ENCODE measurements around the gene REXO4. TPM values are rescaled to one million over a fixed set of nuclear protein-coding genes. Genes with fewer than 3 reads are reported as not detected.
A peak's percentile ranks its signal among the peaks of the same experiment; 100 is the strongest.

REXO4 gene
- total and polyA plus RNA-seq, 9 of the 15 experiments (the other 6 are each of a cell fraction or from before 2014, with no cell fraction given): 3.4 to 72.9 (median 31.1) TPM

DNA sequence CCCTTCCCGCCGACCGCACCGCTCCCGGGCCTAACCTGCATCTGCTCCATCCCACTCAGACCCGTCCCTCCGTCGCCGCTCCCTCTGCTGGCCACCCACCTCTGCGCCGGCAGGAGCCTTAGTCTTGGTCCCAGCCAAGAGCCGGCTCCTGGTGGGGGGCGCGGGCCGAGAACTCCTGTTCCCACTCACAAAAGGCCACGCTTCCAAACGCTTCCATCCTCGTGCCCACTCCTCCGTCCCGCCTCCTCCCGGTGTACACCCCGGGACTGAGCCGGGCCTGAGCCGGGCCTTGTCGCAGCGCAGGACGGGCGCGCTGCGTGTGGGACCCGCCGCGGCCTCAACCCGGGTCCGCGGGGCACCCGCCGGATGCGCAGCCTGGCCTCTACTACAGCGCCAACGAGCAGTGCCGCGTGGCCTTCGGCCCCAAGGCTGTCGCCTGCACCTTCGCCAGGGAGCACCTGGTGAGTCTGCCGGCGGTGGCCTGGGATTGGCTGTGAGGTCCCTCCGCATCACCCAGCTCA lies 11.9 kb upstream of the REXO4 start:
- no peaks in the 10 kb centered on the region for H3K79me2 ChIP-seq (ENCODE audit: control insufficient read depth, insufficient read depth, low read length)
- ATAC-seq (peak; percentile 82), DNase-seq (ENCODE audit: extremely low read depth in 1 of 4, low spot score in 3 of 4) (peak; percentile 67 to 79 (median 72)), FAIRE-seq (no peak)
- peaks cover 4 to 29% of the 10 kb centered on the region in 2 experiments; a peak in 2 of 5 replicates for H3K4me1 ChIP-seq (replicated peaks in 1 of 2; ENCODE audit: control insufficient read depth in 2 of 2, insufficient read depth in 2 of 2, low read length in 2 of 2)
- no peaks in the 10 kb centered on the region for H3K36me3 ChIP-seq (ENCODE audit: control insufficient read depth, insufficient read depth, low read length)
- no peaks in the 10 kb centered on the region for H3K9me3 ChIP-seq (replicated peaks; ENCODE audit: control insufficient read depth, insufficient read depth, low read depth, low read length)
- intact Hi-C loops (cut with micrococcal nuclease) (no loop called here), in situ Hi-C loops (cut with MboI) (no loop called here)
- H2AFZ ChIP-seq (ENCODE audit: low read depth, low read length): no peak overlapping the region
- no peaks in the 10 kb centered on the region for H4K20me1 ChIP-seq (replicated peaks; ENCODE audit: control insufficient read depth, insufficient read depth, low read length)
- no peak overlapping the region for H3K27ac ChIP-seq (ENCODE audit: extremely low read depth, low read depth, low read length)
- H3K9me1 ChIP-seq (ENCODE audit: control insufficient read depth, insufficient read depth, low read length): no peaks in the 10 kb centered on the region
- peaks cover 26 to 46% of the 10 kb centered on the region in 2 experiments for H3K27me3 ChIP-seq (ENCODE audit: control insufficient read depth in 2 of 2, insufficient read depth in 2 of 2, low read length in 2 of 2)
- WGBS (ENCODE audit: insufficient coverage, low coverage, missing lambda C conversion rate): 53% methylated on average over 35 of the region's 49 CpGs
- H3K9ac ChIP-seq (ENCODE audit: insufficient read depth in 1 of 2, low read depth in 2 of 2, low read length in 2 of 2): no peak overlapping the region; a peak in 1 of 4 replicates
- no TSS peak for BruUV-seq (replicated peaks)
- H3K4me2 ChIP-seq (ENCODE audit: insufficient read depth, low read length): no peak overlapping the region
- ChIA-PET POLR2A (interaction anchor here (0.6 kb wide), 1 partner anchor 11 kb away, joined by 4 read pairs; no protein-coding TSS in a partner anchor), CTCF (ENCODE audit: low intra/inter-chr PET ratio) (interaction anchor here (0.5 kb wide), 1 partner anchor 703 kb away, joined by 3 read pairs; no protein-coding TSS in a partner anchor)
- no peak overlapping the region for H3K4me3 ChIP-seq
- TF ChIP-seq CCNT2 (IDR thresholded peaks at IDR 0.05; ENCODE audit: borderline replicate concordance, extremely low read depth, insufficient read length, low read depth, low read length) (no peak), JUN (IDR thresholded peaks at IDR 0.05; ENCODE audit: borderline replicate concordance, low read depth, low read length) (no peak), JUN (CRISPR knock-in tag; IDR thresholded peaks at IDR 0.05; ENCODE audit: borderline replicate concordance) (no peak), RAD21 (CRISPR knock-in tag; conservative IDR thresholded peaks at IDR 0.05 in 1 of 2, IDR thresholded peaks at IDR 0.05 in 1 of 2) (0 out of 4 replicates have a peak, but pooled peaks of 1 of the 2 experiments have one; percentile 7), NCOA2 (IDR thresholded peaks at IDR 0.05; ENCODE audit: partially characterized antibody in 2 of 2) (no peak), GABPB1 (CRISPR knock-in tag; IDR thresholded peaks at IDR 0.05) (no peak), E2F3 (CRISPR knock-in tag; IDR thresholded peaks at IDR 0.05) (no peak), POLR2G (IDR thresholded peaks at IDR 0.05; ENCODE audit: low read depth, low read length) (0 out of 2 replicates have a peak, but pooled peaks have one; percentile 31), ARID1B (IDR thresholded peaks at IDR 0.05) (no peak), TSC22D4 (tag; IDR thresholded peaks at IDR 0.05) (no peak), HLTF (IDR thresholded peaks at IDR 0.05) (no peak), STAT5B (CRISPR knock-in tag; IDR thresholded peaks at IDR 0.05) (no peak), ZNF583 (CRISPR knock-in tag; IDR thresholded peaks at IDR 0.05) (no peak), POLR2AphosphoS5 (IDR thresholded peaks at IDR 0.05; ENCODE audit: control insufficient read depth, insufficient read depth, low read depth, low read length) (no peak), TRIM28 (IDR thresholded peaks at IDR 0.05) (no peak), HNRNPUL1 (IDR thresholded peaks at IDR 0.05; ENCODE audit: low read length) (no peak), ZFP1 (CRISPR knock-in tag; IDR thresholded peaks at IDR 0.05) (no peak), NFRKB (IDR thresholded peaks at IDR 0.05; ENCODE audit: low read depth) (no peak), CSDE1 (IDR thresholded peaks at IDR 0.05) (no peak)
- TF ChIP-seq, protein P1, sequence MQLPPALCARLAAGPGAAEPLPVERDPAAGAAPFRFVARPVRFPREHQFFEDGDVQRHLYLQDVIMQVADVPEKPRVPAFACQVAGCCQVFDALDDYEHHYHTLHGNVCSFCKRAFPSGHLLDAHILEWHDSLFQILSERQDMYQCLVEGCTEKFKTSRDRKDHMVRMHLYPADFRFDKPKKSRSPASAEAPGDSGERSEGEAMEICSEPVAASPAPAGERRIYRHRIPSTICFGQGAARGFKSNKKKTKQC (CRISPR knock-in tag; IDR thresholded peaks at IDR 0.05): no peak
- TF ChIP-seq, protein P2, sequence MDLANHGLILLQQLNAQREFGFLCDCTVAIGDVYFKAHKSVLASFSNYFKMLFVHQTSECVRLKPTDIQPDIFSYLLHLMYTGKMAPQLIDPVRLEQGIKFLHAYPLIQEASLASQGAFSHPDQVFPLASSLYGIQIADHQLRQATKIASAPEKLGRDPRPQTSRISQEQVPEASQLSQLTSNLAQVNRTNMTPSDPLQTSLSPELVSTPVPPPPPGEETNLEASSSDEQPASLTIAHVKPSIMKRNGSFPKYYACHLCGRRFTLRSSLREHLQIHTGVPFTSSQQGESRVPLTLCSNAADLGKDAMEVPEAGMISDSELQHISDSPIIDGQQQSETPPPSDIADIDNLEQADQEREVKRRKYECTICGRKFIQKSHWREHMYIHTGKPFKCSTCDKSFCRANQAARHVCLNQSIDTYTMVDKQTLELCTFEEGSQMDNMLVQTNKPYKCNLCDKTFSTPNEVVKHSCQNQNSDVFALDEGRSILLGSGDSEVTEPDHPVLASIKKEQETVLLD (IDR thresholded peaks at IDR 0.05): peak; percentile 45; the same call in 1 of the 2 replicates
- TF ChIP-seq, protein P3, sequence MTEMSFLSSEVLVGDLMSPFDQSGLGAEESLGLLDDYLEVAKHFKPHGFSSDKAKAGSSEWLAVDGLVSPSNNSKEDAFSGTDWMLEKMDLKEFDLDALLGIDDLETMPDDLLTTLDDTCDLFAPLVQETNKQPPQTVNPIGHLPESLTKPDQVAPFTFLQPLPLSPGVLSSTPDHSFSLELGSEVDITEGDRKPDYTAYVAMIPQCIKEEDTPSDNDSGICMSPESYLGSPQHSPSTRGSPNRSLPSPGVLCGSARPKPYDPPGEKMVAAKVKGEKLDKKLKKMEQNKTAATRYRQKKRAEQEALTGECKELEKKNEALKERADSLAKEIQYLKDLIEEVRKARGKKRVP (CRISPR knock-in tag; IDR thresholded peaks at IDR 0.05): no peak
